Hepatocyte (in vitro differentiated cells): Measurements from ENCODE around the gene RALGAPA2.

Experiments
- CTCF ChIP-seq: fragments of 200-600 bp; sonication (generic); IDR thresholded peaks from 2 replicates; pipeline ENCODE4 v1.5.1; 2016; ENCODE audit warnings: antibody characterized with exemption, mild to moderate bottlenecking; ENCODE audit not compliant: poor library complexity
- EZH2phosphoT487 ChIP-seq: fragments of 200-600 bp; sonication (generic); IDR thresholded peaks from one replicate; pipeline ENCODE4 v1.6.1; 2018; ENCODE audit warnings: antibody characterized with exemption, mild to moderate bottlenecking, low read depth, moderate library complexity; ENCODE audit not compliant: unreplicated experiment, severe bottlenecking

GRCh38 chr20:20518263-20518662 lies 194.2 kb downstream of the RALGAPA2 start:
- TF ChIP-seq CTCF (no peak), EZH2phosphoT487 (no peak)
